Erythroblast (primary cell): ENCODE results near the gene USP33.
"Not testable (repeated sequence)": the region's sequence is repeated elsewhere in the genome, so short reads cannot be mapped to it uniquely, and the experiment has no call there.

Experiments
- GATA1 ChIP-seq: IDR thresholded peaks from 2 replicates; pipeline ENCODE4 v1.6.1; 2011; ENCODE audit warnings: low read depth, mild to moderate bottlenecking, control low read depth, low read length, moderate library complexity
- POLR2A ChIP-seq: IDR thresholded peaks from 2 replicates; pipeline ENCODE4 v1.6.1; 2011; ENCODE audit warnings: mild to moderate bottlenecking, low read length

DNA sequence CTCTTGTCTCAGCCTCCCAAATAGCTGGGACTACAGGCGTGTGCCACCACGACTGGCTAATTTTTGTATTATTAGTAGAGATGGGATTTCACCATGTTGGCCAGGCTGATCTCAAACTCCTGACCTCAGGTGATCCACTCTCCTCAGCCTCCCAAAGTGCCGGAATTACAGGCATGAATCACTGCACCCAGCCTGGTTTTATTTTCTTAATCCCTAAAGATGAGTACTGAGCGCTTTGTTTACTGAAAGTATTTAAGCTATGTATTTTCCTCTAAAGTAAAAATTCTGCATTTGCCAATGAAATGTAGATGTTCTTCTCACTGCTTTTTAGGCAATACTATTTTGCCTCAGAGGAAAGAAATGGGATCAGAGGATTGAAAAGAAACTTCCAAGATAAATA lies 10.2 kb downstream of the USP33 start:
- TF ChIP-seq POLR2A, GATA1: not testable (repeated sequence)
